GM10266 (cell line): Measurements from ENCODE around the gene CNTNAP4.

ENCODE experiments used
- DNase-seq: peaks from one replicate; pipeline ENCODE4 v3.0.0; 2012; ENCODE audit errors: extremely low spot score
- TF ChIP-seq, protein P1 (sequence below): IDR thresholded peaks from 2 replicates; pipeline ENCODE4 v1.5.1; 2012; ENCODE audit warnings: mild to moderate bottlenecking, low read depth; ENCODE audit not compliant: control insufficient read depth, insufficient read depth; ENCODE audit errors: missing control alignments

Gene CNTNAP4

DNA sequence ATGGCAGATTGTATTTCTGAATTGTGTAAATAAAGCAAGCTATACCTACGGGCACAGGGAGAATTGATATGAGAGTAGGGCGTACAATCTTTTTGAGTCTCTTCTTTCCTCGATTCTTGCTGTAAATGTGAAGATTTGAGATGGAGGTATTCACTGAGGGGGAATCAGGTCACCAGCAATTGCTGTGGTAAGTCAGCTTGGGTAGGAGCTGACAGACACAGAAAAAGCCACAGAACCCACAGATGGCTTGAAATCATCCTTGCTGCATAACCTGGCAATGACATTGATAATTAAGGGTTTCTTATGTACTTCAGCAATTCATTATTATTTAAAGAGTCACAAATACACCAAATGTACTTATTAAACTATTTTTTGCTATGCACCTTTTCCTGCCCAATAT, 164.2 kb downstream of the CNTNAP4 start:
- no peak for DNase-seq

DNA sequence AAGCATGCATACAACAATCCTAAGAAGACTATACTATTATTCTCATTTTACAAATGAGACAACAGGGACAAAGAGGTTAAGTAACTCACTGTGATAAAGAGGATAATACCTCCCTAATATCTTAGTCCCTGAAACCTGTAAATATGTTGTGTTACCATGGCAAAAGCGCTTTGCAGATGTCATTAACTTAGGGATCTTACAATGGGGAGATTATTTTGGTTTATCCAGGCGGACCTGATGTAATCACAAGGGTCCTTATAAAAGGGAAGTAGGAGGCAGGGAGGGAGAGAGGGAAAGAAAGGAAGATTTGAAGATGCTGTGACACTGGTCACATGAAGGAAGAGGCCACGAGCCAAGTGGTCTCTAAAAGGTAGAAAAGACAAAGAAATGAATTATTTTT, 164.7 kb downstream of the CNTNAP4 start:
- TF ChIP-seq, protein P1, sequence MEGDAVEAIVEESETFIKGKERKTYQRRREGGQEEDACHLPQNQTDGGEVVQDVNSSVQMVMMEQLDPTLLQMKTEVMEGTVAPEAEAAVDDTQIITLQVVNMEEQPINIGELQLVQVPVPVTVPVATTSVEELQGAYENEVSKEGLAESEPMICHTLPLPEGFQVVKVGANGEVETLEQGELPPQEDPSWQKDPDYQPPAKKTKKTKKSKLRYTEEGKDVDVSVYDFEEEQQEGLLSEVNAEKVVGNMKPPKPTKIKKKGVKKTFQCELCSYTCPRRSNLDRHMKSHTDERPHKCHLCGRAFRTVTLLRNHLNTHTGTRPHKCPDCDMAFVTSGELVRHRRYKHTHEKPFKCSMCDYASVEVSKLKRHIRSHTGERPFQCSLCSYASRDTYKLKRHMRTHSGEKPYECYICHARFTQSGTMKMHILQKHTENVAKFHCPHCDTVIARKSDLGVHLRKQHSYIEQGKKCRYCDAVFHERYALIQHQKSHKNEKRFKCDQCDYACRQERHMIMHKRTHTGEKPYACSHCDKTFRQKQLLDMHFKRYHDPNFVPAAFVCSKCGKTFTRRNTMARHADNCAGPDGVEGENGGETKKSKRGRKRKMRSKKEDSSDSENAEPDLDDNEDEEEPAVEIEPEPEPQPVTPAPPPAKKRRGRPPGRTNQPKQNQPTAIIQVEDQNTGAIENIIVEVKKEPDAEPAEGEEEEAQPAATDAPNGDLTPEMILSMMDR, result no peak

More for the DNA sequence above, 164.2 kb downstream of the CNTNAP4 start:
- TF ChIP-seq, protein P1, result no peak

DNA sequence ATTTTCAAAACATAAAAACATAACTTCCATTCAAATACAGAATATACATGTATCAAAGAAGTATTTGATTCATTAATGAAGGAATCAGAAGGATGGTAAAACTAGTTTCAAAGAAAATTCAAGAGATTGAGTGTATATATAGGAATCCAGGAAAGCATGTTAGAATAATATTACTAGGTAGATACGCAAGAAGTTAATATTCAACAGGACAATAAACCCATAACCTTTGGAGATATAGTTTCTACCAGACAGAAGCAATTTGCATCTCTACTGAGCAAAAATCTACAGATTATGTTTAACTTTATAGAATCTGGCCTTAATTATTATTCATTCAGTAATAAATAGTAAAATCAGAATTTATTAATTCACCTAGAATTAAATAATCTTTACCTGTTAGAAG, 166.8 kb downstream of the CNTNAP4 start:
- TF ChIP-seq, protein P1, result no peak
- no peak for DNase-seq

More for the DNA sequence above, 164.7 kb downstream of the CNTNAP4 start:
- DNase-seq, result no peak

DNA sequence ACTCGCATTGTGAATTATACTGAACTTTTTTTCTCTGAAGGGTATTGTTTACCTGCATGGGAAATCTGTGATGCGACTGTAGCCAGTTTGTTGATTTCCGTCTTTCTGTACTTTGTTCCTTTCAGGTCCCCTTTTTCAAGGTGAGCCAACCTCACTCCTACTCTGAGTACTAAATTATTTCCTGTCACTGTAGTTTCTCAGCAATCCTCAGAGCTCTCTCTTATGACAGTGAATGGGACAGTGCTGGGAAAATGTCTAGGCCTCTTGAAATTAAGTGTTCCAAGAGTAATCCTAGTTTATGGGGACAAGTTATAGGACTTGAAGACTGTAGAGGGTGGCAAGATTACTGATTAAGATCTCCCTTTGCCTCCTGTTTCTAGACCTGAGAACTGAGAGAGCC, 167.6 kb downstream of the CNTNAP4 start:
- TF ChIP-seq, protein P1, result no peak
- no peak for DNase-seq

DNA sequence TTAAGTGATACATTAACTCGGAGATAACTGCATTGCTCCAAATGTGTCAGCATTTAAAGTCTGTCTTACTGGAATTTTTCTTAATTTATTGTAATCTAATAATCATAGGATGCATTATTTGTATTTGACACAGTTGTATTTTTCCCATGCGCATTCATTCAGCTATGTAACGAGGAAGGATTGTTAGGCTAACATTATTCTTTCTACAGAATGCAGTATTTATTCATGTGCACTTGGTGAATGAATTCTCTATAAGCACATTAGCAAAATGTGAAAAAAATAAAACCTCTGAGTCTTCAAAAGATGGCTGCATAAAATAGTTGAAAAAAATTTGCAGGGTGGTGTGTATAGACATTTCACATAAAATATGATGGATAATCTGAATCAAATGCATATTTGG, 168.6 kb downstream of the CNTNAP4 start:
- TF ChIP-seq, protein P1, result no peak
- no peak for DNase-seq

DNA sequence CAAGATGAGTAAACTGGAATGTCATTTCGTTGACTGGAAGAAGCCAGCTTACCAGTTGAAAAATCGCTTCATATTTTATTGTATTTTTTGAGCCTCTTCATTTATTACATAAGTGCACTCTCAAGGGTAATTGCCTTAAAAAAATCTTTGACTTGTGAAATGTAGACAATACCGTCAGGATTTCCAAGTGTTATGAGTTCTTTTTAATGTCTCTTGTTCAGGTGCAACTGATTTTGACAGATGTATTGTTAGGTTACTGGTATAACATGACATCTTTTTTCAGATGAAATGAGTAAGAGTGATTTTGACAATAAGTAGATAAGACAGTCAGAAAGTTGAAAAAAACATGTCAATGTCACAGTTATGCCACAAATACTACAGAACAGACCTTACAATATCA, 169.1 kb downstream of the CNTNAP4 start:
- TF ChIP-seq, protein P1, result no peak
- no peak for DNase-seq

DNA sequence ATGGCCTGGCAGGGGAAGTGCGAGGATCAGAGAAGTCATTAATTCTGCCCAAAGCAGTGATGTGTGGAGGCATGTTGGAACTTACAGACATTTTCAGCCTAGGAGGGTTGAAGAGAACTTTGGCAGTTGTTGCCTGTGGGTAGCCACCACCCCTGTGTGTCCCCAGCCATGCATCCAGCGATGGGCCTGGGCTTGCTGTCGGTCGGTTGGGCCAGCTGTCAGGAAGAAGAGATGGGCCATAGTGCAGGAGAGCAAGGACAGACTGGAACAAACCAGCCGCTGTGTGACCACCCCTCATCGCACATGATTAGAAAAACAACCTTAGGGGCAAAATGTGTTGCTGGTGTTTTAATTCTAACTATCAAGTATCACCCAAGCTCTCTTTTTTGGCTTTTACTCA, 173.7 kb downstream of the CNTNAP4 start:
- TF ChIP-seq, protein P1, result no peak
- DNase-seq, result no peak
